GM18951 (cell line): ENCODE results near the gene ZSCAN21.

Experiments used
- POLR2A ChIP-seq: IDR thresholded peaks from 4 replicates; pipeline ENCODE4 v1.6.1; 2011; ENCODE audit warnings: mild to moderate bottlenecking; ENCODE audit not compliant: insufficient read length, insufficient read depth; ENCODE audit errors: extremely low read depth
- in situ Hi-C: fragments of 300-500 bp; cut with MboI; formaldehyde crosslinking; loops from one replicate; pipeline ENCODE4 v1.12.0; 2022; ENCODE audit warnings: low sequenced_read_pairs, mixed read lengths, inconsistent platforms; ENCODE audit not compliant: unreplicated experiment

ZSCAN21 gene

GRCh38 chr7:100090527-100091410 is 41.2 kb downstream of the ZSCAN21 start:
- peak; percentile 5 for TF ChIP-seq POLR2A

GRCh38 chr7:100091411-100092181 is 42.0 kb downstream of the ZSCAN21 start:
- TF ChIP-seq POLR2A: no peak
- in situ Hi-C loops: no loop called here

More at GRCh38 chr7:100090527-100091410, 41.2 kb downstream of the ZSCAN21 start:
- in situ Hi-C loops: no loop called here

GRCh38 chr7:100093054-100093453 is 43.5 kb downstream of the ZSCAN21 start:
- in situ Hi-C loops: no loop called here

GRCh38 chr7:100093498-100093897 is 43.9 kb downstream of the ZSCAN21 start:
- no peak for TF ChIP-seq POLR2A
- in situ Hi-C loops: no loop called here

More at GRCh38 chr7:100093054-100093453, 43.5 kb downstream of the ZSCAN21 start:
- TF ChIP-seq POLR2A: no peak

GRCh38 chr7:100093925-100094486 is 44.4 kb downstream of the ZSCAN21 start:
- in situ Hi-C loops: no loop called here
- peak; percentile 31 for TF ChIP-seq POLR2A

- TF ChIP-seq POLR2A: no peak
- in situ Hi-C loops: no loop called here
Measured at GRCh38 chr7:100095289-100095688, 45.7 kb downstream of the ZSCAN21 start.

- in situ Hi-C loops: no loop called here
- TF ChIP-seq POLR2A: peak; percentile 14
Measured at GRCh38 chr7:100095704-100096103, 46.1 kb downstream of the ZSCAN21 start.

- no peak for TF ChIP-seq POLR2A
- in situ Hi-C loops: no loop called here
Measured at GRCh38 chr7:100098913-100099312, 49.3 kb downstream of the ZSCAN21 start.

GRCh38 chr7:100099452-100099851 is 49.9 kb downstream of the ZSCAN21 start:
- in situ Hi-C loops: no loop called here
- no peak for TF ChIP-seq POLR2A

GRCh38 chr7:100100420-100101015 is 50.9 kb downstream of the ZSCAN21 start:
- in situ Hi-C loops: no loop called here
- peak; percentile 20 for TF ChIP-seq POLR2A

- peak; percentile 73 for TF ChIP-seq POLR2A
- in situ Hi-C loops: no loop called here
Measured at GRCh38 chr7:100101016-100101862, 51.7 kb downstream of the ZSCAN21 start, which contains the start of the genes AP4M1 and MCM7. Gene AP4M1, plus strand, starts transcription at chr7:100101643. Its CDS starts 72 bp downstream, at chr7:100101715. Gene MCM7, minus strand, starts transcription at chr7:100101397. Its CDS starts 103 bp downstream, at chr7:100101294.
